Thymus (tissue), 11 donors: ENCODE results near the gene SLFN5. TPM values are rescaled to one million over a fixed set of nuclear protein-coding genes. Genes with fewer than 3 reads are reported as not detected.

Experiments used
- DNase-seq, 9 donors: peaks; one replicate each; pipeline ENCODE4 v3.0.0-alpha.2; 2013; ENCODE audit warnings: low spot score in 9 of 9, low read depth in 6 of 9, missing footprints in 1 of 9
- H3K27ac ChIP-seq, 2 donors: one replicate each; pipeline ENCODE4 v1.5.1; 2013; ENCODE audit warnings: control low read depth in 1 of 2, low read depth in 1 of 2, low read length in 1 of 2, mild to moderate bottlenecking in 1 of 2, moderate library complexity in 1 of 2
- H3K27me3 ChIP-seq, 2 donors: one replicate each; pipeline ENCODE4 v1.5.1; 2013; ENCODE audit warnings: low read length in 1 of 2; ENCODE audit not compliant: control insufficient read depth in 2 of 2, insufficient read depth in 1 of 2
- H3K36me3 ChIP-seq, 2 donors: one replicate each; pipeline ENCODE4 v1.5.1; 2013; ENCODE audit warnings: low read length in 1 of 2, mild to moderate bottlenecking in 1 of 2, moderate library complexity in 1 of 2; ENCODE audit not compliant: control insufficient read depth in 2 of 2, insufficient read depth in 2 of 2
- H3K4me1 ChIP-seq, 2 donors: one replicate each; pipeline ENCODE4 v1.5.1; 2013; ENCODE audit warnings: low read length in 2 of 2; ENCODE audit not compliant: control insufficient read depth in 2 of 2, insufficient read depth in 2 of 2
- H3K4me3 ChIP-seq, 2 donors: one replicate each; pipeline ENCODE4 v1.5.1; 2013; ENCODE audit warnings: low read length in 2 of 2, control low read depth in 1 of 2, mild to moderate bottlenecking in 1 of 2
- H3K9me3 ChIP-seq, 2 donors: one replicate each; pipeline ENCODE4 v1.5.1; 2013; ENCODE audit warnings: low read length in 1 of 2, mild to moderate bottlenecking in 1 of 2; ENCODE audit not compliant: control insufficient read depth in 2 of 2, insufficient read depth in 1 of 2
- WGBS: extraction: QIAGEN DNeasy Blood & Tissue Kit; methylation state at CpG from one replicate; pipeline ENCODE4 v1.1.7; 2013; 5-methylcytosine and 5-hydroxymethylcytosine counted together
- polyA plus RNA-seq: library from polyadenylated mRNA; stranded (reverse); fragments of 200-250 nt; gene quantifications from one replicate; pipeline ENCODE4 v1.2.3, GENCODE V29; 2013
- total RNA-seq: library from RNA; stranded (reverse); fragments of 120-200 nt; gene quantifications from one replicate; pipeline ENCODE4 v1.2.4, GENCODE V29; 2013
- donor health status: healthy.

The SLFN5 gene
- total and polyA plus RNA-seq, 2 donors = 24.8 to 63.5 TPM

GRCh38 chr17:35244341-35245195 lies 1.7 kb downstream of the SLFN5 start:
- Histone ChIP-seq H3K4me3 (peak overlapping the region; percentile 88 to 98), H3K9me3 (no peaks in the 10 kb centered on the region), H3K4me1 (peaks cover 24 to 38% of the 10 kb centered on the region in 2 donors), H3K36me3 (peaks cover 12 to 21% of the 10 kb centered on the region in 2 donors), H3K27me3 (no peaks in the 10 kb centered on the region), H3K27ac (peak overlapping the region; percentile 81 to 99)
- peak in 7 of 9 donors; percentile 25 to 81 (median 55) for DNase-seq
- WGBS = 21% methylated on average over 13 of the region's 13 CpGs

GRCh38 chr17:35245196-35245486 lies 2.3 kb downstream of the SLFN5 start:
- no peak for DNase-seq
- Histone ChIP-seq H3K4me1 (peaks cover 21 to 35% of the 10 kb centered on the region in 2 donors), H3K27ac (no peak overlapping the region), H3K9me3 (no peaks in the 10 kb centered on the region), H3K4me3 (peak overlapping the region; percentile 88 to 98), H3K36me3 (peaks cover 12 to 27% of the 10 kb centered on the region in 2 donors), H3K27me3 (no peaks in the 10 kb centered on the region)
- WGBS = 83% methylated on average over 1 of the region's 1 CpG

DNA sequence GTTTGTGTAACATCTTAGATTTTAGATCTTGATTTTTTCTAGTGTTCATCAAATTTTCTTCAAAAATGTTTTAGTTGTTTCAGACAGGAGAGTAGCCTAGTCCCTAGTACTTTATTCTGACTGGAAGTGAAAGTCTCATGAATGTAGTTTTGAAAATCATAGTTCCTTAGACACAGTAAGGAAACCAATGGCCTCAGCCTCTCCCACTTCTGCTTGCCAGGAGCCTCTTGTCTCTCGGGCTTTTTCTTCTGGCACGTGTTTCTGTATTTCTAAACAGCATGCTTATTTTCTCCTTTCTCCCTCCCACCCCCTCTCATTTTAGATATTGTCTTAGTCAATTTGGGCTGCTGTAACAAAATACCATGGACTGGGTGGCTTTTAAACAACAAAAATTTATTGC lies 9.8 kb downstream of the SLFN5 start:
- DNase-seq = no peak

GRCh38 chr17:35254107-35254773 lies 11.4 kb downstream of the SLFN5 start:
- peaks cover 5 to 6% of the 10 kb centered on the region in 2 donors for H3K4me1 ChIP-seq
- 88% methylated on average over 8 of the region's 8 CpGs for WGBS

More for the DNA sequence above, 9.8 kb downstream of the SLFN5 start:
- peaks cover 5 to 6% of the 10 kb centered on the region in 2 donors for H3K4me1 ChIP-seq
- no peak overlapping the region for H3K27ac ChIP-seq
- no peaks in the 10 kb centered on the region for H3K27me3 ChIP-seq
- H3K4me3 ChIP-seq = no peak overlapping the region
- WGBS = 80% methylated on average over 2 of the region's 2 CpGs
- peaks cover 13 to 37% of the 10 kb centered on the region in 2 donors for H3K36me3 ChIP-seq
- no peaks in the 10 kb centered on the region for H3K9me3 ChIP-seq

DNA sequence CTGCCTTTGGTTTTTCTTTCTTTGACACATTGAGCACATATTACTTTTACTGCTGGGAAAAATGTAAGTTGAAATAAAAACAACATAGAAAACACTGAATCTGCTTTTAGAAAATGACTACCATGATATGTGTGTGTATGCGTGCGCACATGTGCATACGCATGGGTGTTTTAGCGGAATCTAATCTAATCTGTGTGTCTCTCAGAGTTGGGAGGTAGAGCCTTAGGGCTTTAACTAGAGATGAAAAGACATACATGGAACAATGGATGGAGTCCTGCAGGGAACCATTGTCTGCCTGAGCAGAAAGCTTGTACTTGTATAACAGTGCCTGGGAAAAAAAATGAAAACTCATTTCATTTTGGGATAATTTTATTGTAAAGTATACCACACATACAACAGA lies 12.4 kb downstream of the SLFN5 start:
- no peak for DNase-seq
- Histone ChIP-seq H3K4me1 (peaks cover 5 to 6% of the 10 kb centered on the region in 2 donors), H3K27me3 (no peaks in the 10 kb centered on the region), H3K9me3 (no peaks in the 10 kb centered on the region), H3K27ac (no peak overlapping the region), H3K36me3 (peaks cover 26 to 45% of the 10 kb centered on the region in 2 donors), H3K4me3 (no peak overlapping the region)
- 99% methylated on average over 4 of the region's 4 CpGs for WGBS

More at GRCh38 chr17:35254107-35254773, 11.4 kb downstream of the SLFN5 start:
- no peak overlapping the region for H3K27ac ChIP-seq
- no peaks in the 10 kb centered on the region for H3K27me3 ChIP-seq
- H3K9me3 ChIP-seq = no peaks in the 10 kb centered on the region
- peaks cover 19 to 41% of the 10 kb centered on the region in 2 donors for H3K36me3 ChIP-seq
- H3K4me3 ChIP-seq = no peak overlapping the region
- no peak for DNase-seq

DNA sequence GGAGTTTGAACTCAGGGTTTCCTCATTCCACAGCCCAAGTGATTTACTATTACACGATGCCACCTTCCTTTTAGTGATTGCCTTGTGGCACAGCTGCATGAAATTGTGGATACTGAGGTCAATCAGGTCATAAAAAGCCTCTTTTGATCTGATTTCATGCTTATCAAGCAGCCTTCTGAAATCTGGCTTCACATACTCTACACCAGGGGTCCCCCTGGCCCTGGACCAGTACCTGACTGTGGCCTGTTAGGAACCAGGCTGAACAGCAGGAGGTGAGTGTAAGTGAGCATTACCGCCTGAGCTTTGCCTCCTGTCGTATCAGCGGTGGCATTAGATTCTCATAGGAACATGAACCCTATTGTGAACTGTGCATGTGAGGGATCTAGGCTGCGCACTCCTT lies 13.8 kb downstream of the SLFN5 start:
- peaks cover 31 to 55% of the 10 kb centered on the region in 2 donors for H3K36me3 ChIP-seq
- no peaks in the 10 kb centered on the region for H3K27me3 ChIP-seq
- no peak for DNase-seq
- H3K27ac ChIP-seq = no peak overlapping the region
- peaks cover 5 to 6% of the 10 kb centered on the region in 2 donors for H3K4me1 ChIP-seq
- 84% methylated on average over 5 of the region's 5 CpGs for WGBS
- H3K9me3 ChIP-seq = no peaks in the 10 kb centered on the region
- no peak overlapping the region for H3K4me3 ChIP-seq

DNA sequence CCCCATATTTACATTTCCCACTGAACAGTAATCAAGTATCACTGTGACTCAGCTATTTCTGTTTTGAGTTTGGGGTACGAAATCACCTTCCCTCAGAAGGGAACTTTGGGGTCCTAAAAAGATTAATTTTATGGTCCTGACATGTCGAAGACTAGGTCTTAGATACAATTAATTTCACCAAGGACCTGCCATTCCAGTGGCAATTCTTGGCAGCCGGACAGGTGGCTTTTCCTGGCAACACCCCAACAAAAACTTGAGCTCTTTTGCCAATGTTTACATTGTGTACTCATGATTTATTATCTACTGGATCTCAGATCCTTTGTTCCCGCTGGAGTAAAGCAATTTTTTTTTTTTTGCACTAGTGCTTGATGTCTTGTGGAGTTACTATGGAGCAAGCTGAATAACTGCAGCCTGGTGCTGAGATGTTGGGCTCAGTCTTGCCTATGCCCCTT lies 14.4 kb downstream of the SLFN5 start:
- no peak overlapping the region for H3K4me3 ChIP-seq
- DNase-seq = no peak
- H3K27me3 ChIP-seq = no peaks in the 10 kb centered on the region
- H3K9me3 ChIP-seq = no peaks in the 10 kb centered on the region
- H3K36me3 ChIP-seq = peaks cover 36 to 61% of the 10 kb centered on the region in 2 donors
- no peak overlapping the region for H3K27ac ChIP-seq
- 80% methylated on average over 4 of the region's 4 CpGs for WGBS
- peaks cover 2 to 6% of the 10 kb centered on the region in 2 donors for H3K4me1 ChIP-seq

- 97% methylated on average over 6 of the region's 6 CpGs for WGBS
- Histone ChIP-seq H3K36me3 (peaks cover 48 to 74% of the 10 kb centered on the region in 2 donors), H3K9me3 (no peaks in the 10 kb centered on the region), H3K27ac (no peak overlapping the region), H3K4me3 (no peak overlapping the region), H3K4me1 (peaks cover 2 to 6% of the 10 kb centered on the region in 2 donors), H3K27me3 (no peaks in the 10 kb centered on the region)
- DNase-seq = no peak
Measured at GRCh38 chr17:35259001-35259400, 16.1 kb downstream of the SLFN5 start.

- no peaks in the 10 kb centered on the region for H3K9me3 ChIP-seq
- no peak for DNase-seq
- no peak overlapping the region for H3K4me3 ChIP-seq
- H3K27me3 ChIP-seq = no peaks in the 10 kb centered on the region
- H3K27ac ChIP-seq = no peak overlapping the region
- 98% methylated on average over 5 of the region's 5 CpGs for WGBS
- peaks cover 43 to 83% of the 10 kb centered on the region in 2 donors for H3K36me3 ChIP-seq
- no peaks in the 10 kb centered on the region for H3K4me1 ChIP-seq
Measured at GRCh38 chr17:35265071-35265470, 22.2 kb downstream of the SLFN5 start.
